UCSD-AML1 (cell line): ENCODE results near the gene ALDH5A1.

ENCODE experiments used
- DNase-seq: peaks from one replicate; lab custom pipeline; 2025; ENCODE audit not compliant: unreplicated experiment; lab: John Stamatoyannopoulos, UW

The ALDH5A1 gene

GRCh38 chr6:24565196-24565595 lies 70.4 kb downstream of the ALDH5A1 start:
- DNase-seq: no peak

GRCh38 chr6:24566020-24566767 lies 71.4 kb downstream of the ALDH5A1 start:
- DNase-seq: no peak

GRCh38 chr6:24568683-24569082 lies 73.9 kb downstream of the ALDH5A1 start:
- no peak for DNase-seq

GRCh38 chr6:24569811-24570210 lies 75.0 kb downstream of the ALDH5A1 start:
- DNase-seq: no peak

GRCh38 chr6:24571361-24571760 lies 76.6 kb downstream of the ALDH5A1 start:
- no peak for DNase-seq

- no peak for DNase-seq
These were observed 80.0 kb downstream of the ALDH5A1 start for GRCh38 chr6:24574809-24575208.

GRCh38 chr6:24576447-24576846 lies 81.7 kb downstream of the ALDH5A1 start:
- no peak for DNase-seq

- DNase-seq: peak; percentile 71
These were observed 86.4 kb downstream of the ALDH5A1 start for GRCh38 chr6:24581084-24581669.

- DNase-seq: peak; percentile 67
These were observed 89.0 kb downstream of the ALDH5A1 start for GRCh38 chr6:24583463-24584381.

- no peak for DNase-seq
These were observed 89.6 kb downstream of the ALDH5A1 start for GRCh38 chr6:24584382-24584720.
